Smooth muscle cell (in vitro differentiated cells): Measurements from ENCODE around the gene AHCYL1. TPM values are rescaled to one million over a fixed set of nuclear protein-coding genes. Genes with fewer than 3 reads are reported as not detected.
"Not testable (repeated sequence)": the region's sequence is repeated elsewhere in the genome, so short reads cannot be mapped to it uniquely, and the experiment has no call there.

Experiments used
- DNase-seq: peaks from one replicate; lab custom pipeline; 2025; ENCODE audit not compliant: unreplicated experiment; lab: John Stamatoyannopoulos, UW
- H2AFZ ChIP-seq: fragments of 200-600 bp; sonication (generic); 2 replicates; pipeline ENCODE4 v1.6.0; 2016; ENCODE audit warnings: antibody characterized with exemption, low read depth, mild to moderate bottlenecking
- H3F3A ChIP-seq: fragments of 200-600 bp; sonication (generic); 2 replicates; pipeline ENCODE4 v1.6.0; 2017; ENCODE audit warnings: antibody characterized with exemption, low read depth
- H3K27ac ChIP-seq: fragments of 200-600 bp; sonication (generic); 2 replicates; pipeline ENCODE4 v1.5.1; 2016; ENCODE audit warnings: low read depth, mild to moderate bottlenecking
- H3K27me3 ChIP-seq: fragments of 200-600 bp; sonication (generic); 2 replicates; pipeline ENCODE4 v1.6.1; 2016; ENCODE audit warnings: low read depth, mild to moderate bottlenecking
- H3K36me3 ChIP-seq: fragments of 200-600 bp; sonication (generic); 2 replicates; pipeline ENCODE4 v1.5.1; 2016; ENCODE audit warnings: low read depth
- H3K4me1 ChIP-seq: fragments of 200-600 bp; sonication (generic); 2 replicates; pipeline ENCODE4 v1.5.1; 2016; ENCODE audit warnings: low read depth
- H3K4me2 ChIP-seq: fragments of 200-600 bp; sonication (generic); 2 replicates; pipeline ENCODE4 v1.6.0; 2016; ENCODE audit warnings: mild to moderate bottlenecking
- H3K4me3 ChIP-seq: fragments of 200-600 bp; sonication (generic); 2 replicates; pipeline ENCODE4 v1.5.1; 2016; ENCODE audit warnings: mild to moderate bottlenecking
- H3K79me2 ChIP-seq: fragments of 200-600 bp; sonication (generic); 2 replicates; pipeline ENCODE4 v1.6.0; 2016; ENCODE audit warnings: low read depth, mild to moderate bottlenecking
- H3K9ac ChIP-seq: fragments of 200-600 bp; sonication (generic); 2 replicates; pipeline ENCODE4 v1.6.0; 2016; ENCODE audit warnings: low read depth
- H3K9me3 ChIP-seq: fragments of 200-600 bp; sonication (generic); replicated peaks from 2 replicates; pipeline ENCODE4 v1.5.1; 2016; ENCODE audit warnings: low read depth
- H4K20me1 ChIP-seq: fragments of 200-600 bp; sonication (generic); 2 replicates; pipeline ENCODE4 v1.6.0; 2016; ENCODE audit warnings: low read depth
- WGBS: methylation state at CpG from one replicate; pipeline ENCODE4 v1.1.7; 2016; ENCODE audit warnings: low lambda C conversion rate; 5-methylcytosine and 5-hydroxymethylcytosine counted together
- polyA plus RNA-seq: library from polyadenylated mRNA; unstranded; fragments of >200 nt; fragmentation: Nextera tagmentation; extraction: Ambion mirVana; gene quantifications from 2 replicates; pipeline ENCODE4 v1.2.1, GENCODE V29; 2016
- total RNA-seq: library from RNA; depleted of rRNA; stranded (reverse); fragments of >200 nt; gene quantifications from 2 replicates; pipeline ENCODE4 v1.2.3, GENCODE V29; 2014
- TF ChIP-seq, protein P1 (sequence below): fragments of 200-600 bp; sonication (generic); IDR thresholded peaks from 2 replicates; pipeline ENCODE4 v1.5.1; 2017; ENCODE audit warnings: borderline replicate concordance, mild to moderate bottlenecking, antibody characterized with exemption; ENCODE audit not compliant: insufficient read depth, poor library complexity, severe bottlenecking

Gene AHCYL1
- total and polyA plus RNA-seq, 2 experiments from 2014 or later: 79.5 to 144 TPM

DNA sequence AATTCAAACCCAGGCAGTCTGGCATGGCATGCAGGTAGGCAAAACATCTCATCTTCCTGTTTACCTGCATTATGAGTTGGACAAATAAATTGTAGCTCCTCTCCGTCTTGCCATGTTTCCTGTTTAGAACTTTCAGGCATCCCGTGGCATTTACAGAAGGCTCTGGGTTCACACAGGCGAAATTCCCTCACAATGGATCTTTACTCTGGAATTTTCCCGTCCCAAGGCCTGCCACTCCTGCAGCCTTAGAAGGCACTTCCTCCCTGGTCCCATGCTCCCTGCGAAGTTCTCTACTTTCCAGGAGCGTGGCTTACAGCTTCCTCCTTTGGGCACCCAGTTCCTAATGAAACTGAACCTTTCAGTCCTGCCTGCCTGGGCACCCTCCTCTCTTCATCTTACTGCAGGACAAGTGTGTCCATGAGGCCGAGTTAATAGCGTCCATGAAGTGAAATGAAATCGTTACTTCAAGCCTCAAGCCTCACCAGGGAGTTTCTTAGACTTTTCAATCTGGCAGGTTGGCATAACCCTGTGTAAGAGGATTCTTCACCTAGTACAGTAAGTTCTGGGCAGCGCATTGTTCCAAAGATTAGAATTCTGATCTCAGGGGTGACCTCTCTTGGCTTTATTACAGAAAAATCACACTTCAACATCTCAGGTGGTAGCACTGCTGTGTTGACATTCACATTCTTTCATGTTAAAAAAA is 36.8 kb upstream of the AHCYL1 start:
- H4K20me1 ChIP-seq: no peaks in the 10 kb centered on the region
- H3K27ac ChIP-seq: no peak overlapping the region
- H3K9me3 ChIP-seq: no peaks in the 10 kb centered on the region
- H3K27me3 ChIP-seq: no peaks in the 10 kb centered on the region
- DNase-seq: no peak
- no peaks in the 10 kb centered on the region for H3K4me1 ChIP-seq
- no peak overlapping the region for H3K4me3 ChIP-seq
- H3K4me2 ChIP-seq: no peak overlapping the region
- no peaks in the 10 kb centered on the region for H3K79me2 ChIP-seq
- TF ChIP-seq, protein P1, sequence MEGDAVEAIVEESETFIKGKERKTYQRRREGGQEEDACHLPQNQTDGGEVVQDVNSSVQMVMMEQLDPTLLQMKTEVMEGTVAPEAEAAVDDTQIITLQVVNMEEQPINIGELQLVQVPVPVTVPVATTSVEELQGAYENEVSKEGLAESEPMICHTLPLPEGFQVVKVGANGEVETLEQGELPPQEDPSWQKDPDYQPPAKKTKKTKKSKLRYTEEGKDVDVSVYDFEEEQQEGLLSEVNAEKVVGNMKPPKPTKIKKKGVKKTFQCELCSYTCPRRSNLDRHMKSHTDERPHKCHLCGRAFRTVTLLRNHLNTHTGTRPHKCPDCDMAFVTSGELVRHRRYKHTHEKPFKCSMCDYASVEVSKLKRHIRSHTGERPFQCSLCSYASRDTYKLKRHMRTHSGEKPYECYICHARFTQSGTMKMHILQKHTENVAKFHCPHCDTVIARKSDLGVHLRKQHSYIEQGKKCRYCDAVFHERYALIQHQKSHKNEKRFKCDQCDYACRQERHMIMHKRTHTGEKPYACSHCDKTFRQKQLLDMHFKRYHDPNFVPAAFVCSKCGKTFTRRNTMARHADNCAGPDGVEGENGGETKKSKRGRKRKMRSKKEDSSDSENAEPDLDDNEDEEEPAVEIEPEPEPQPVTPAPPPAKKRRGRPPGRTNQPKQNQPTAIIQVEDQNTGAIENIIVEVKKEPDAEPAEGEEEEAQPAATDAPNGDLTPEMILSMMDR: no peak
- H3K9ac ChIP-seq: no peak overlapping the region
- H2AFZ ChIP-seq: no peak overlapping the region
- no peaks in the 10 kb centered on the region for H3K36me3 ChIP-seq
- no peaks in the 10 kb centered on the region for H3F3A ChIP-seq
- 73% methylated on average over 10 of the region's 10 CpGs for WGBS

DNA sequence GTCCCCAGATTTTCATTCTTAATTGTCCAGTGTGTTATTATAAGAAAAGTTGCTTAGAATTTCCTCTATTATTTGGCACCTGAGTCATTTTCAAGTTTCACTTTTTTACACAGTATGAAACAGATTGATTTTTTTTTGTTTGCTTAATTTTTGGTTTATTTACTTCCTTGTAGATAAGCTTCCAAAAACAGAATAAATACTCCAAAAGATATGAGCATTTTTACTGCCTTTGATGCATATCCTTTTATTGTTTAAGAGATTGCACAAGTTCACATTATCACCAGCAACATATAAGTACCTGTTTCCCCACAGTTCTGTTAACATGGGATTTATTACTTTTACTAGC is 36.3 kb upstream of the AHCYL1 start:
- Histone ChIP-seq H3K27ac (no peak overlapping the region), H3K9ac (no peak overlapping the region), H3K4me1 (no peaks in the 10 kb centered on the region), H3K4me2 (no peak overlapping the region), H3K27me3 (no peaks in the 10 kb centered on the region), H3F3A (no peaks in the 10 kb centered on the region), H3K79me2 (no peaks in the 10 kb centered on the region), H2AFZ (no peak overlapping the region), H3K36me3 (no peaks in the 10 kb centered on the region), H4K20me1 (no peaks in the 10 kb centered on the region), H3K9me3 (no peaks in the 10 kb centered on the region), H3K4me3 (no peak overlapping the region)
- DNase-seq: no peak
- TF ChIP-seq, protein P1: no peak

DNA sequence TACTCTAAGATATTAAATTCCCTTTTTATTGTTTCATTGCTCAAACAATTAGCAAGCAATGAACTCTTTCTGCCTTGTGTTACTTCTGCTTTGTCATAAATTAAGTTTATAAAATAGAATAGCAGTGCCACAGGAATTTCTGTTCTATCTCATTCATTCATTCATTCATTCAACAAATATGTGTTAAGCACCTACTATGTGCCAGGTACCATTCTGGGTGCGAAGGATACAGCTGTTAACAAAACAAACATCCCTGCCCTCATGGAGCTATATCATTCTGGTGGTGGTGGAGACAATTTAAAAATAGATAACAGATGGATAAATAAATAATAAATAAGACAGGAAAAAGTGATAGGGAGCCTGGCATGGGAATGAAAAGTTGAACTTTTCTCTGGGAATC is 34.5 kb upstream of the AHCYL1 start:
- Histone ChIP-seq H2AFZ (no peak overlapping the region), H3K9ac (no peak overlapping the region), H3K4me1 (no peaks in the 10 kb centered on the region), H4K20me1 (no peaks in the 10 kb centered on the region), H3K27ac (no peak overlapping the region), H3K4me3 (no peak overlapping the region), H3F3A (no peaks in the 10 kb centered on the region), H3K27me3 (no peaks in the 10 kb centered on the region), H3K4me2 (no peak overlapping the region), H3K9me3 (no peaks in the 10 kb centered on the region), H3K36me3 (no peaks in the 10 kb centered on the region), H3K79me2 (no peaks in the 10 kb centered on the region)
- WGBS: 94% methylated on average over 1 of the region's 1 CpG
- TF ChIP-seq, protein P1: no peak
- DNase-seq: no peak

DNA sequence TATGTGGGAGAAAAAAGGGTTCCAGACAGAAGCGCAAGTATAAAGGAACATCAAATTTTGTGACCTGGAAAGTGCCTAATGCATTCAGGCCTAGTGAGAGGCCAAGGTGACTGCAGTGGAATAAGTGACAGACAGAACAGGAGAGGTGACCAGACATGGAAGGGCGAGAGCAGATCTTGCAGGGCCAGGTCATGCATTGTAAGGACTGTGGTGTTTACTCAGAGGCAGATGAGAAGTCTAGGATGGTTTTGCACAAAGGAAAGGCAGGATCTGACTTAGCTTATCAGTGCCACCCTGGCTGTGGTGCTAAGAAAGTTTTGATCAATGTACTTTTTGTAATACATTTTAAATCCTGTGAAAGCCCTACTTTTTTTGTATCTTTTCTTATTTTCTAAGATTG is 34.1 kb upstream of the AHCYL1 start:
- Histone ChIP-seq H3K9ac (no peak overlapping the region), H3K4me1 (no peaks in the 10 kb centered on the region), H3K4me3 (no peak overlapping the region), H3K9me3 (no peaks in the 10 kb centered on the region), H3F3A (no peaks in the 10 kb centered on the region), H2AFZ (no peak overlapping the region), H3K79me2 (no peaks in the 10 kb centered on the region), H3K36me3 (no peaks in the 10 kb centered on the region), H3K27ac (no peak overlapping the region), H3K4me2 (no peak overlapping the region), H4K20me1 (no peaks in the 10 kb centered on the region), H3K27me3 (no peaks in the 10 kb centered on the region)
- WGBS: 97% methylated on average over 2 of the region's 2 CpGs
- TF ChIP-seq, protein P1: no peak
- no peak for DNase-seq

DNA sequence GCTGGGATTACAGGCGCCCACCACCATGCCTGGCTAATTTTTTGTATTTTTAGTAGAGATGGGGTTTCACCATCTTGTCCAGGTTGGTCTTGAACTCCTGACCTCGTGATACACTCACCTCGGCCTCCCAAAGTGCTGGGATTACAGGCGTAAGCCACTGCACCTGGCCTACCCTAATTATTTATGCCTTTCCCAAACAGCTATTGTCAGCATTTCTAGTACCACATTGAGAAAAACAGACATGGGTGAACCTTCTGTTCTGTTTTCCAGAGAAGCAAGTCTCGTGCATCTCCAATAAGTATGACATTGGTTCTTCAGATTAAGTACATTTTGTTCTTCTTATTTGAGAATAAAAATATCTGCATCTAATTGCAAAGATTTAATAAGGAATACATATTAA is 33.1 kb upstream of the AHCYL1 start:
- H3K36me3 ChIP-seq, H4K20me1 ChIP-seq, H3K4me3 ChIP-seq, H3K4me1 ChIP-seq, H3K79me2 ChIP-seq, H3K9me3 ChIP-seq, H3K9ac ChIP-seq, H2AFZ ChIP-seq, H3K4me2 ChIP-seq, DNase-seq, H3K27me3 ChIP-seq, H3F3A ChIP-seq, H3K27ac ChIP-seq: not testable (repeated sequence)
- WGBS: over 99% methylated on average over 5 of the region's 5 CpGs
